Lung (tissue), 12 donors: Measurements from ENCODE around the gene MAP7D1. TPM values are rescaled to one million over a fixed set of nuclear protein-coding genes. Genes with fewer than 3 reads are reported as not detected.

Source experiments
- ATAC-seq: fragments of 200-7000 bp; cut with Tn5 transposase; one replicate; pipeline ENCODE4 v1.9.1; 2020; ENCODE audit warnings: moderate number of reproducible peaks; ENCODE audit not compliant: insufficient read depth, low FRiP score
- DNase-seq, 3 donors: peaks; one replicate each; pipeline ENCODE4 v3.0.0-alpha.2; 2013 to 2017
- H3K27ac ChIP-seq, 2 donors: one replicate each; pipeline ENCODE4 v1.5.1; 2013; ENCODE audit warnings: mild to moderate bottlenecking in 2 of 2, moderate library complexity in 2 of 2, control low read depth in 1 of 2, inconsistent platforms in 1 of 2, low read depth in 1 of 2, low read length in 1 of 2
- H3K27me3 ChIP-seq, 3 donors: one replicate each; pipeline ENCODE4 v1.5.1; 2013; ENCODE audit warnings: low read length in 2 of 3; ENCODE audit not compliant: control insufficient read depth in 3 of 3, insufficient read depth in 3 of 3
- H3K36me3 ChIP-seq, 4 donors: one replicate each; pipeline ENCODE4 v1.5.1; 2013; ENCODE audit warnings: low read length in 4 of 4, mild to moderate bottlenecking in 1 of 4, moderate library complexity in 1 of 4; ENCODE audit not compliant: control insufficient read depth in 4 of 4, insufficient read depth in 4 of 4
- H3K4me1 ChIP-seq, 5 donors: one replicate each; pipeline ENCODE4 v1.5.1; 2013; ENCODE audit warnings: low read length in 5 of 5, mild to moderate bottlenecking in 2 of 5, moderate library complexity in 1 of 5; ENCODE audit not compliant: control insufficient read depth in 5 of 5, insufficient read depth in 5 of 5
- H3K4me3 ChIP-seq: one replicate; pipeline ENCODE4 v1.5.1; 2013; ENCODE audit warnings: mild to moderate bottlenecking, control low read depth, moderate library complexity
- H3K9ac ChIP-seq, 2 donors: one replicate each; pipeline ENCODE4 v1.5.1; 2013; ENCODE audit warnings: low read length in 2 of 2, control low read depth in 1 of 2; ENCODE audit not compliant: insufficient read depth in 1 of 2
- H3K9me3 ChIP-seq, 4 donors: one replicate each; pipeline ENCODE4 v1.5.1; 2013; ENCODE audit warnings: low read length in 3 of 4, mild to moderate bottlenecking in 1 of 4, moderate library complexity in 1 of 4; ENCODE audit not compliant: control insufficient read depth in 4 of 4, insufficient read depth in 3 of 4
- CTCF ChIP-seq: IDR thresholded peaks from 2 replicates; pipeline ENCODE4 v1.5.1; 2012; ENCODE audit warnings: mild to moderate bottlenecking; ENCODE audit errors: control extremely low read depth, extremely low read depth
- WGBS, 2 donors: extraction: QIAGEN DNeasy Blood & Tissue Kit; methylation state at CpG; one replicate each; pipeline ENCODE4 v1.1.7; 2013; 5-methylcytosine and 5-hydroxymethylcytosine counted together
- polyA plus RNA-seq, 2 donors: library from polyadenylated mRNA; stranded (reverse); fragments of 200-250 nt; gene quantifications; one replicate each; pipeline ENCODE4 v1.2.1, GENCODE V29; 2013
- total RNA-seq, 2 donors: library from RNA; depleted of rRNA in 1 of 2; stranded (reverse); fragments of >200 nt in 1 of 2; gene quantifications; one replicate each; pipeline ENCODE4 v1.2.1, GENCODE V29; 2014 to 2021
- donor health status: control.
- donor health status: control.
- donor health status: Bipolar disorder and iron deficiency.
- donor health status: healthy.
- donor health status: DM: yes; HTN: yes; CAD: no.

Gene MAP7D1
- total and polyA plus RNA-seq, 4 donors = 47.3 to 140 (median 78.5) TPM

GRCh38 chr1:36134505-36135329, 21.2 kb upstream of the MAP7D1 start:
- ATAC-seq (no peak), DNase-seq (peak; percentile 59 to 73 (median 68))
- Histone ChIP-seq H3K9ac (no peak overlapping the region), H3K27me3 (no peaks in the 10 kb centered on the region), H3K27ac (peak overlapping the region in 1 of 2 donors; percentile 59), H3K4me3 (no peak overlapping the region), H3K36me3 (peaks cover 0 to 18% (median 7%) of the 10 kb centered on the region in 4 donors), H3K9me3 (no peaks in the 10 kb centered on the region), H3K4me1 (peaks cover 0 to 30% (median 0%) of the 10 kb centered on the region in 5 donors)
- TF ChIP-seq CTCF = peak; percentile 42
- WGBS, 2 donors = 54 to 59% methylated on average over 7 of the region's 7 CpGs

- ATAC-seq = no peak
- Histone ChIP-seq H3K36me3 (peaks cover 0 to 18% (median 7%) of the 10 kb centered on the region in 4 donors), H3K27ac (peak overlapping the region in 1 of 2 donors; percentile 59), H3K4me3 (no peak overlapping the region), H3K27me3 (no peaks in the 10 kb centered on the region), H3K9me3 (no peaks in the 10 kb centered on the region), H3K4me1 (peaks cover 0 to 30% (median 0%) of the 10 kb centered on the region in 5 donors), H3K9ac (no peak overlapping the region)
- 68 to 74% methylated on average over 6 of the region's 6 CpGs for WGBS, 2 donors
- TF ChIP-seq CTCF = no peak
- DNase-seq = no peak
Observed at GRCh38 chr1:36135330-36135667, 20.7 kb upstream of the MAP7D1 start.

- Histone ChIP-seq H3K9ac (no peak overlapping the region), H3K27ac (peak overlapping the region; percentile 70), H3K4me1 (peaks cover 0 to 30% (median 0%) of the 10 kb centered on the region in 5 donors), H3K9me3 (no peaks in the 10 kb centered on the region), H3K36me3 (peaks cover 0 to 18% (median 7%) of the 10 kb centered on the region in 4 donors), H3K27me3 (no peaks in the 10 kb centered on the region), H3K4me3 (no peak overlapping the region)
- DNase-seq (no peak), ATAC-seq (no peak)
- TF ChIP-seq CTCF = no peak
Observed at GRCh38 chr1:36135796-36136195, 20.2 kb upstream of the MAP7D1 start.
